Adrenal gland (tissue), 12 donors: ENCODE measurements around the gene IFNL4. TPM values are rescaled to one million over a fixed set of nuclear protein-coding genes. Genes with fewer than 3 reads are reported as not detected.

Experiments used
- DNase-seq, 7 donors: peaks; one replicate each; pipeline ENCODE4 v3.0.0-alpha.2; 2019 to 2020
- H3K27ac ChIP-seq, 5 donors: fragments of 200-600 bp; sonication (generic) in 4 of 5; 1 replicate in 3 of 5; 2 replicates in 2 of 5; pipeline versions ENCODE4 v1.5.1 to v1.8.0; 2016 to 2020; ENCODE audit warnings: mild to moderate bottlenecking in 1 of 5
- H3K27me3 ChIP-seq: fragments of 200-600 bp; 2 replicates; pipeline ENCODE4 v1.8.0; 2021
- H3K36me3 ChIP-seq, 2 donors: fragments of 200-600 bp; replicated peaks in 1 of 2; 1 replicate in 1 of 2; 2 replicates in 1 of 2; pipeline versions ENCODE4 v1.5.1 to v1.8.0; 2018 to 2022
- H3K4me1 ChIP-seq, 2 donors: fragments of 200-600 bp; replicated peaks in 1 of 2; 1 replicate in 1 of 2; 2 replicates in 1 of 2; pipeline versions ENCODE4 v1.5.1 to v1.8.0; 2018 to 2021
- H3K4me3 ChIP-seq, 4 donors: fragments of 200-600 bp; sonication (generic) in 3 of 4; one replicate each; pipeline ENCODE4 v1.5.1; 2016 to 2018
- H3K9me3 ChIP-seq, 3 donors: fragments of 200-600 bp; sonication (generic) in 1 of 3; replicated peaks in 1 of 3; 1 replicate in 2 of 3; 2 replicates in 1 of 3; pipeline versions ENCODE4 v1.5.1 to v1.8.0; 2016 to 2021
- POLR2A ChIP-seq, 2 donors: fragments of 450-650 bp; IDR thresholded peaks; one replicate each; pipeline ENCODE4 v1.6.1; 2017; ENCODE audit warnings: antibody characterized with exemption in 2 of 2, mild to moderate bottlenecking in 2 of 2, moderate library complexity in 1 of 2
- WGBS, 4 donors: extraction: QIAGEN DNeasy Blood & Tissue Kit in 2 of 4; methylation state at CpG; one replicate each; pipeline versions ENCODE4 v1.1.5 to v1.1.7; 2013 to 2017; 5-methylcytosine and 5-hydroxymethylcytosine counted together
- intact Hi-C, 2 donors: fragments of 100-400 bp; cut with DNase I; formaldehyde crosslinking; loops; one replicate each; pipeline versions ENCODE4 v1.14.1 to v1.15.0; 2022 to 2023
- polyA plus RNA-seq, 3 donors: library from polyadenylated mRNA; stranded (reverse); fragments of 200-250 nt in 2 of 3; fragments of 350-450 nt in 1 of 3; fragmentation: Illumina TruSeq in 1 of 3; extraction: RNeasy Lipid Tissue Mini Kit (QIAGEN cat#74804) in 1 of 3; gene quantifications; one replicate each; pipeline ENCODE4 v1.2.3, GENCODE V29; 2013 to 2014
- total RNA-seq, 9 donors: library from RNA; depleted of rRNA in 4 of 9; stranded (reverse); fragments of >200 nt in 4 of 9; fragments of 120-200 nt in 1 of 9; fragmentation: NEBNext Ultra II Directional in 1 of 9; extraction: Animal tissue kit (Norgen Biotek cat#: 25700) in 1 of 9; gene quantifications; one replicate each; pipeline versions ENCODE4 v1.1.0 to v1.2.4, GENCODE V29; 2013 to 2023
- TF ChIP-seq, protein P1 (sequence below), 6 experiments: fragments of 450-650 bp in 4 of 6; fragments of 200-600 bp in 2 of 6; sonication (generic) in 1 of 6; IDR thresholded peaks; 1 replicate in 5 of 6; 2 replicates in 1 of 6; pipeline versions ENCODE4 v1.5.1 to v1.8.0; 2016 to 2021; ENCODE audit warnings: antibody characterized with exemption in 6 of 6, mild to moderate bottlenecking in 2 of 6, moderate library complexity in 1 of 6
- donor health status: healthy with polysubstance abuse.
- donor health status: Bipolar disorder and iron deficiency.
- donor health status: DM: yes; HTN: yes; CAD: no.
- donor health status: DM: no; HTN: no; CAD: no.
- donor health status: DM: no; HTN: no; CAD: no.
- donor health status: DM: yes; HTN: yes; CAD: no.

Gene IFNL4
- total and polyA plus RNA-seq, 12 donors = not detected

DNA sequence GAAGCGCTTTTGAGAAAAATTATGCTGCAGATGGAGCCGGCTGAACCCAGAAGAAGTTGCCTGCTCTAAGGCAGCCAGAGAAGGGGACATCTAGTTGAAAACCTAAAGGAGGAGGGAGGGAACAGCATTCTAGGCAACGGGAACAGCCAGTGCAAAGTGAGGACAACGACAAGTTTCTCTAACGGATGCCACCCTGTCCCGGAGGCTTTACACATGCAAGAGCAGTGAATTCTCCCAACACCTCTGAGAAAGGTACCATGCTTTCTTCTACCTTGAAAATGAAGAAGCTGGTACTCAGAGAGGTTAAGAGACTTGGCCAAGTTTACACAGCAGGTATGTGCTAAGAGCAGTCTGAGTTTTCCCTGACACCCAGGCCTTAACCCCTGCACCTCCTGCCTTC, 9.7 kb downstream of the IFNL4 start:
- 84 to 94% (median 93%) methylated on average over 6 of the region's 6 CpGs for WGBS, 4 donors
- Histone ChIP-seq H3K9me3 (no peaks in the 10 kb centered on the region), H3K27me3 (no peaks in the 10 kb centered on the region), H3K4me1 (no peaks in the 10 kb centered on the region), H3K36me3 (no peaks in the 10 kb centered on the region), H3K4me3 (no peak overlapping the region), H3K27ac (no peak overlapping the region)
- intact Hi-C loops = no loop called here
- no peak for DNase-seq
- TF ChIP-seq, protein P1, sequence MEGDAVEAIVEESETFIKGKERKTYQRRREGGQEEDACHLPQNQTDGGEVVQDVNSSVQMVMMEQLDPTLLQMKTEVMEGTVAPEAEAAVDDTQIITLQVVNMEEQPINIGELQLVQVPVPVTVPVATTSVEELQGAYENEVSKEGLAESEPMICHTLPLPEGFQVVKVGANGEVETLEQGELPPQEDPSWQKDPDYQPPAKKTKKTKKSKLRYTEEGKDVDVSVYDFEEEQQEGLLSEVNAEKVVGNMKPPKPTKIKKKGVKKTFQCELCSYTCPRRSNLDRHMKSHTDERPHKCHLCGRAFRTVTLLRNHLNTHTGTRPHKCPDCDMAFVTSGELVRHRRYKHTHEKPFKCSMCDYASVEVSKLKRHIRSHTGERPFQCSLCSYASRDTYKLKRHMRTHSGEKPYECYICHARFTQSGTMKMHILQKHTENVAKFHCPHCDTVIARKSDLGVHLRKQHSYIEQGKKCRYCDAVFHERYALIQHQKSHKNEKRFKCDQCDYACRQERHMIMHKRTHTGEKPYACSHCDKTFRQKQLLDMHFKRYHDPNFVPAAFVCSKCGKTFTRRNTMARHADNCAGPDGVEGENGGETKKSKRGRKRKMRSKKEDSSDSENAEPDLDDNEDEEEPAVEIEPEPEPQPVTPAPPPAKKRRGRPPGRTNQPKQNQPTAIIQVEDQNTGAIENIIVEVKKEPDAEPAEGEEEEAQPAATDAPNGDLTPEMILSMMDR (IDR thresholded peaks at IDR 0.05) = no peak
- no peak for TF ChIP-seq POLR2A (IDR thresholded peaks at IDR 0.05)

DNA sequence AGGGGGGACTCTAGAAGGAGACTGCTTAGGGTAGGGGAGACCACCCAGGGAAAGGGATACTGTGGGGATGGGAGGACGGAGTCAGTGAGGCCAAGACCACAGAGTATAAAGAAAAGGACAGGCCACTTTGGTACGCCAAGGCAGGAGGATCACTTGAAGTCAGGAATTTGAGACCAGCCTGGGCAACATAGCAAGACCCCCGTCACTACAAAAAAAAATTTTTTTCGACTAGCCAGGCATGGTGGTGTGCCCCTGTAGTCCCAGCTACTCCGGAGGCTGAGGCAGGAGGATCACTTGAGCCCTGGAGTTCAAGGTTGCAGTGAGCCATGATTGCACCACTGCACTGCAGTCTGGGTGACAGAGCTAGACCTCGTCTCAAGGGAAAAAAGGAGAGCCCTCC, 10.4 kb downstream of the IFNL4 start:
- 70 to 76% (median 71%) methylated on average over 5 to 6 of the region's 6 CpGs for WGBS, 4 donors
- peaks cover 4% of the 10 kb centered on the region for H3K27me3 ChIP-seq
- no peak for DNase-seq
- no peak overlapping the region for H3K27ac ChIP-seq
- no peaks in the 10 kb centered on the region for H3K36me3 ChIP-seq
- intact Hi-C loops = no loop called here
- H3K9me3 ChIP-seq = no peaks in the 10 kb centered on the region
- no peak overlapping the region for H3K4me3 ChIP-seq
- TF ChIP-seq, protein P1 (IDR thresholded peaks at IDR 0.05) = no peak
- no peak for TF ChIP-seq POLR2A (IDR thresholded peaks at IDR 0.05)
- no peaks in the 10 kb centered on the region for H3K4me1 ChIP-seq

DNA sequence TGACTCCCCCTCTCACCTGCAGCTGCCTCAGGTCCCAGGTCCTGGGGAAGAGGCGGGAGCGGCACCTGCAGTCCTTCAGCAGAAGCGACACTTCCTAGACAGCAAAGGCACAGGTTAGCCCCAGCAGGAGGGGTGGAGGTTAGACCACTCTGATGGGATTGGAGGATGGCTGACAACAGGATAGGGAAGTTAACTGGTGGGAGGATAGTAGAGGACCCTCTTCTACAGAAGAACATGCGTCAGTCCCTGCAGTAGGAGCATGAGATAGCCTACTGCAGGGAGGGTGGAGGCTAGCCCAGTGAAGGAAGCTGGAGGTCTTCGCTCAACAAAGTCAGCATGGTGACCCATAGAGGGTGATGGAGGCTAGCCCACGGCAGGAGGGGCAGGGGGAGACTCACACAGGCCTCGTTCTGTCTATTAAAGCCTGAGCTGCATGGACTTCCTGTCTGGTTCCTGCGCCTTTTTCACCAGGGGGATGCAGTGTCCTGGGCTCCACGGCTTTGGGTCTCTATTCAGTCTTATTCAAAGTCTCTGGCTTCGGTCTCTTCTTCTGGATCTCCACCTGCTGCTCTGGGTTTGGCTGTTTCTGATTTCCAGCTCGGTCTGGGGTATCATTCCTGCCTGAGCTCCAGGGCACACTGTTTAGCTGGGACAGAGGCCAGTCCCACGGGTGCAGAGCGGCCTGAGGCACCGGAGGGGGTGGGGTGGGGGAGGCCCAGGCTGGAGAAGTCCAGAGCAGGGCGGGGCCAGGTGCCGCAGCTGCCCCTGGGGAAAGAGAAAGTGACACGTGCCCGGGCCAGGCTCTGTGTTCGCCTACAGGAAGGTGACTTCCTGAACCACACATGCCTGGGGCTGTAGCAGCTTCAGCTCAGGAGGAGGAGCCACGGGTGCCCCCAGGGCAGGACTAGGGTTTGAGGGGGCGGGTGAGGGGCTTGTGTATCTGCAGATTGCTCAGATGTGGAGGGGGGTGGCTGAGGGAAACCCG, 11.2 kb downstream of the IFNL4 start:
- TF ChIP-seq, protein P1 (IDR thresholded peaks at IDR 0.05) = no peak
- TF ChIP-seq POLR2A (IDR thresholded peaks at IDR 0.05) = no peak
- DNase-seq = no peak
- no peak overlapping the region for H3K27ac ChIP-seq
- 55 to 66% (median 56%) methylated on average over 15 to 22 of the region's 22 CpGs for WGBS, 4 donors
- no peak overlapping the region for H3K4me3 ChIP-seq
- no peaks in the 10 kb centered on the region for H3K36me3 ChIP-seq
- no peaks in the 10 kb centered on the region for H3K4me1 ChIP-seq
- no peaks in the 10 kb centered on the region for H3K9me3 ChIP-seq
- intact Hi-C loops = no loop called here
- H3K27me3 ChIP-seq = peaks cover 4% of the 10 kb centered on the region

DNA sequence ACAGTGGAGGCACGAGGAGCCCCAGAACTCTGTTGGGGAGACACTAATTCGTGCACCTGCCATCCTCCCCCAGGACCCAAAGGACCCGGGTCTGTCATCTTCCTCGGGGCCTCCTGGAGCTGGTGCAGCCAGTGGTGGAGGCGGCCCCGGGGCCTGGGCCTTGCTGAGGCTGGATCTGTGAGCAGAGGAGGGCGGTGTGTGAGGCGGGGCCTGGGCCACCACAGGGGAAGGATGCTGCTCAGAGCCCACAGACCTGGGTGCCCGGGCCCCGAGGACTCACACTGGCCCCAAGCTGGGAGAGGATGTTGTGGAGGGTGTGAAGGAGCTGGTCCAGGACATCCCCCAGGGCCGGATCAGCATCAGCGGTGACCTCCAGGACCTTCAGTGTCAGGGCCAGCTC, 12.1 kb downstream of the IFNL4 start:
- intact Hi-C loops = no loop called here
- peaks cover 4% of the 10 kb centered on the region for H3K27me3 ChIP-seq
- no peaks in the 10 kb centered on the region for H3K36me3 ChIP-seq
- H3K4me3 ChIP-seq = no peak overlapping the region
- H3K27ac ChIP-seq = no peak overlapping the region
- WGBS, 4 donors = 70 to 86% (median 80%) methylated on average over 10 to 12 of the region's 12 CpGs
- no peak for TF ChIP-seq POLR2A (IDR thresholded peaks at IDR 0.05)
- TF ChIP-seq, protein P1 (IDR thresholded peaks at IDR 0.05) = no peak
- no peaks in the 10 kb centered on the region for H3K9me3 ChIP-seq
- no peaks in the 10 kb centered on the region for H3K4me1 ChIP-seq
- no peak for DNase-seq
